ENCODE results near the gene RANBP1. TPM values are rescaled to one million over a fixed set of nuclear protein-coding genes. Genes with fewer than 3 reads are reported as not detected.

Gene RANBP1
- total and polyA plus RNA-seq, 2 donors (not counting 1 experiment from before 2014, with no cell fraction given): 67.0 to 77.6 TPM

GRCh38 chr22:20130319-20130718, 14.4 kb downstream of the RANBP1 start:
- DNase-seq (peak; percentile 41), ATAC-seq (ENCODE audit: low read depth) (no peak)
- peaks cover 12 to 31% of the 10 kb centered on the region in 2 donors for H3K4me1 ChIP-seq (ENCODE audit: control insufficient read depth in 2 of 2, insufficient read depth in 2 of 2, low read length in 2 of 2)
- H3K4me3 Mint-ChIP-seq: peak overlapping the region; percentile 70
- no peaks in the 10 kb centered on the region for H3K9me3 ChIP-seq (ENCODE audit: control extremely low read depth in 1 of 3, control insufficient read depth in 2 of 3, insufficient read depth in 1 of 3, low read length in 2 of 3)
- H3K27ac Mint-ChIP-seq: peak overlapping the region; percentile 63
- peak overlapping the region in 1 of 5 experiments; percentile 87 for H3K4me3 ChIP-seq (ENCODE audit: control extremely low read depth in 1 of 5, extremely low read depth in 1 of 5, insufficient read depth in 1 of 5, low read depth in 2 of 5, low read length in 4 of 5)
- H2AFZ ChIP-seq (ENCODE audit: insufficient read depth, low read depth, low read length, poor library complexity, severe bottlenecking): peak overlapping the region; percentile 79
- intact Hi-C loops (cut with micrococcal nuclease): loop anchor here (5.0 kb wide), 2 partner anchors 158 to 377 kb away; partner anchors contain the start of gene MED15
- ChIA-PET POLR2A (no interaction called here), CTCF (interaction anchor here (1.6 to 2.1 kb wide), 3 partner anchors 12 to 162 kb away, joined by 5 to 10 read pairs (median 10); no protein-coding TSS in a partner anchor)
- H3K9ac ChIP-seq (ENCODE audit: low read length): peak overlapping the region; percentile 71
- 65% methylated on average over 3 of the region's 3 CpGs for WGBS (ENCODE audit: insufficient coverage)
- peaks cover 0 to 11% of the 10 kb centered on the region in 2 experiments for H3K36me3 ChIP-seq (replicated peaks in 1 of 2; ENCODE audit: control extremely low read depth in 1 of 2, control insufficient read depth in 1 of 2, extremely low read depth in 1 of 2, insufficient read depth in 2 of 2, low read length in 1 of 2)
- peaks cover 31% of the 10 kb centered on the region for H4K20me1 ChIP-seq (ENCODE audit: control insufficient read depth, insufficient read depth, low read length, poor library complexity, severe bottlenecking)
- H3K4me1 Mint-ChIP-seq: peaks cover 22% of the 10 kb centered on the region
- TF ChIP-seq CTCF (IDR thresholded peaks at IDR 0.05) (no peak), EZH2 (IDR thresholded peaks at IDR 0.05; ENCODE audit: borderline replicate concordance, insufficient read depth, low read depth, low read length, poor library complexity, severe bottlenecking) (no peak)
- H3K4me2 ChIP-seq (replicated peaks; ENCODE audit: low read depth, low read length, poor library complexity, severe bottlenecking): peak overlapping the region; percentile 82
- H3K27me3 Mint-ChIP-seq: no peaks in the 10 kb centered on the region
- no peaks in the 10 kb centered on the region for H3K27me3 ChIP-seq (replicated peaks in 1 of 4; ENCODE audit: control extremely low read depth in 1 of 4, control insufficient read depth in 3 of 4, insufficient read depth in 4 of 4, low read length in 3 of 4)
- peak overlapping the region in 1 of 2 donors; percentile 79 for H3K27ac ChIP-seq (ENCODE audit: low read length in 2 of 2)
- H3K9me3 Mint-ChIP-seq (ENCODE audit: insufficient read depth): no peaks in the 10 kb centered on the region
- peaks cover 33% of the 10 kb centered on the region for H3K79me2 ChIP-seq (ENCODE audit: control insufficient read depth, insufficient read depth, low read length)
